Measurements from ENCODE around the gene TMEM258. TPM values are rescaled to one million over a fixed set of nuclear protein-coding genes. Genes with fewer than 3 reads are reported as not detected.
A peak's percentile ranks its signal among the peaks of the same experiment; 100 is the strongest.

The TMEM258 gene
- total and polyA plus RNA-seq, 9 of the 15 experiments (the other 6 are each of a cell fraction or from before 2014, with no cell fraction given): 97.2 to 856 (median 231) TPM

- TF ChIP-seq MED1 (CRISPR knock-in tag; IDR thresholded peaks at IDR 0.05; ENCODE audit: borderline replicate concordance) (no peak), ZNF589 (CRISPR knock-in tag; IDR thresholded peaks at IDR 0.05; ENCODE audit: low read depth) (no peak), HNRNPL (IDR thresholded peaks at IDR 0.05; ENCODE audit: low read depth, low read length) (no peak), ZNF318 (IDR thresholded peaks at IDR 0.05; ENCODE audit: borderline replicate concordance in 1 of 2, low read depth in 1 of 2) (0 out of 4 replicates have a peak, but pooled peaks of 1 of the 2 experiments have one; percentile 41), CAMTA2 (CRISPR knock-in tag; conservative IDR thresholded peaks at IDR 0.05) (no peak), SMAD4 (CRISPR knock-in tag; conservative IDR thresholded peaks at IDR 0.05) (peak; percentile 88), TCF7 (IDR thresholded peaks at IDR 0.05; ENCODE audit: borderline replicate concordance) (no peak), ZNF384 (IDR thresholded peaks at IDR 0.05; ENCODE audit: low read depth, low read length) (0 out of 2 replicates have a peak, but pooled peaks have one; percentile 11), POLR3A (IDR thresholded peaks at IDR 0.05; ENCODE audit: borderline replicate concordance, extremely low read depth, insufficient read depth, insufficient read length) (no peak), ZNF175 (CRISPR knock-in tag; IDR thresholded peaks at IDR 0.05; ENCODE audit: low read depth) (no peak), NCOA6 (IDR thresholded peaks at IDR 0.05) (no peak), DNMT1 (IDR thresholded peaks at IDR 0.05) (no peak), ZNF24 (IDR thresholded peaks at IDR 0.05) (no peak), CBFA2T3 (IDR thresholded peaks at IDR 0.05) (peak; percentile 87), TAF9B (IDR thresholded peaks at IDR 0.05; ENCODE audit: partially characterized antibody) (no peak), EP300 (IDR thresholded peaks at IDR 0.05; ENCODE audit: low read length) (no peak; the same call in 1 of the 2 replicates), HMG20B (CRISPR knock-in tag; IDR thresholded peaks at IDR 0.05) (no peak), ZC3H4 (CRISPR knock-in tag; IDR thresholded peaks at IDR 0.05; ENCODE audit: borderline replicate concordance) (no peak), EP400 (IDR thresholded peaks at IDR 0.05) (no peak), NR0B1 (IDR thresholded peaks at IDR 0.05; ENCODE audit: partially characterized antibody) (no peak)
Measured at GRCh38 chr11:61749591-61750217, 42.7 kb downstream of the TMEM258 start (continued).

Measured in K562 (cell line).